SK-N-SH (cell line): ENCODE data around the gene STEAP3.

Experiments
- EP300 ChIP-seq, 2 experiments: IDR thresholded peaks; 2 replicates each; pipeline versions ENCODE4 v1.4.0 to v1.6.1; 2012; ENCODE audit warnings: borderline replicate concordance in 1 of 2, low read depth in 1 of 2, low read length in 1 of 2
- FOXM1 ChIP-seq: IDR thresholded peaks from 2 replicates; pipeline ENCODE4 v1.4.0; 2012; ENCODE audit warnings: low read depth, mild to moderate bottlenecking
- RFX5 ChIP-seq: IDR thresholded peaks from 2 replicates; pipeline ENCODE4 v1.6.1; 2012; ENCODE audit warnings: mild to moderate bottlenecking, improper control_type of control experiment, low read length
- YY1 ChIP-seq: IDR thresholded peaks from 2 replicates; pipeline ENCODE4 v1.4.0; 2012; ENCODE audit warnings: low read depth, mild to moderate bottlenecking
- TF ChIP-seq, protein P1 (sequence below): fragments of 200-600 bp; sonication (generic); IDR thresholded peaks from 2 replicates; pipeline ENCODE4 v1.6.1; 2017; ENCODE audit warnings: antibody characterized with exemption, mild to moderate bottlenecking, moderate library complexity

DNA sequence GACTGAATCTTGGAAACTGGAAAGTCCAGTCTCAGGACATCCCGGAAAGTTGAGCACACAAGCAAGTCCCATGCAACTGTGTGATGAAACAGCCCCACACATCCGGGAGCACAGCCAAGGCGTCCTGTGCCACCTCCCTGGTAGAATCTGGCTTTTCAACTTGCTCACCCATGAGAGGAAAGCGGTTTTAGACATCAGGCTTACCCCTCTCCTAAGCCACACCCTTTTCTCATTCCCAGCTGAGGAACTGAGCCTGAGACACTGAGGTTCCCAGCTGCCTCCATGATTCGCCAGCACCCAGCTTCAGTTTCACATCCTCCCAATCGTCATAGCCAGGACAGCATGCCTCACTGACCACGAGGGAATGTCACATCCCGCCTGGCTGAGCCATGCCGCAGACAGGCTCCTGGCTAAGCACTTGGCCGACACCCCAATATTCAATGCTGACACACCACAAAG, 60.3 kb downstream of the STEAP3 start:
- TF ChIP-seq, protein P1, sequence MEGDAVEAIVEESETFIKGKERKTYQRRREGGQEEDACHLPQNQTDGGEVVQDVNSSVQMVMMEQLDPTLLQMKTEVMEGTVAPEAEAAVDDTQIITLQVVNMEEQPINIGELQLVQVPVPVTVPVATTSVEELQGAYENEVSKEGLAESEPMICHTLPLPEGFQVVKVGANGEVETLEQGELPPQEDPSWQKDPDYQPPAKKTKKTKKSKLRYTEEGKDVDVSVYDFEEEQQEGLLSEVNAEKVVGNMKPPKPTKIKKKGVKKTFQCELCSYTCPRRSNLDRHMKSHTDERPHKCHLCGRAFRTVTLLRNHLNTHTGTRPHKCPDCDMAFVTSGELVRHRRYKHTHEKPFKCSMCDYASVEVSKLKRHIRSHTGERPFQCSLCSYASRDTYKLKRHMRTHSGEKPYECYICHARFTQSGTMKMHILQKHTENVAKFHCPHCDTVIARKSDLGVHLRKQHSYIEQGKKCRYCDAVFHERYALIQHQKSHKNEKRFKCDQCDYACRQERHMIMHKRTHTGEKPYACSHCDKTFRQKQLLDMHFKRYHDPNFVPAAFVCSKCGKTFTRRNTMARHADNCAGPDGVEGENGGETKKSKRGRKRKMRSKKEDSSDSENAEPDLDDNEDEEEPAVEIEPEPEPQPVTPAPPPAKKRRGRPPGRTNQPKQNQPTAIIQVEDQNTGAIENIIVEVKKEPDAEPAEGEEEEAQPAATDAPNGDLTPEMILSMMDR, result no peak
- TF ChIP-seq FOXM1 (no peak), EP300 (IDR thresholded peaks at IDR 0.05; ENCODE audit: borderline replicate concordance in 1 of 2, low read depth in 1 of 2, low read length in 1 of 2) (no peak), YY1 (no peak), RFX5 (no peak)
